Liver (tissue), 9 donors: ENCODE results near the gene EXOC4. TPM values are rescaled to one million over a fixed set of nuclear protein-coding genes. Genes with fewer than 3 reads are reported as not detected.

Source experiments
- DNase-seq: peaks from one replicate; pipeline ENCODE4 v3.0.0-alpha.2; 2017; ENCODE audit warnings: low spot score
- H3K27ac ChIP-seq, 2 donors: one replicate each; pipeline ENCODE4 v1.7.0; 2013; ENCODE audit warnings: inconsistent platforms in 2 of 2, low read length in 2 of 2, control low read depth in 1 of 2, low read depth in 1 of 2, mild to moderate bottlenecking in 1 of 2
- H3K27me3 ChIP-seq, 4 donors: one replicate each; pipeline versions ENCODE4 v1.6.1 to v1.7.0; 2013; ENCODE audit warnings: low read length in 3 of 4, inconsistent platforms in 1 of 4, mild to moderate bottlenecking in 1 of 4, moderate library complexity in 1 of 4; ENCODE audit not compliant: control insufficient read depth in 4 of 4, insufficient read depth in 4 of 4
- H3K36me3 ChIP-seq, 4 donors: one replicate each; pipeline versions ENCODE4 v1.6.1 to v1.7.0; 2013; ENCODE audit warnings: low read length in 3 of 4, mild to moderate bottlenecking in 3 of 4, low read depth in 1 of 4, moderate library complexity in 1 of 4; ENCODE audit not compliant: control insufficient read depth in 4 of 4, insufficient read depth in 3 of 4
- H3K4me1 ChIP-seq, 4 donors: one replicate each; pipeline versions ENCODE4 v1.6.1 to v1.7.0; 2013; ENCODE audit warnings: low read length in 3 of 4, mild to moderate bottlenecking in 3 of 4, moderate library complexity in 1 of 4; ENCODE audit not compliant: control insufficient read depth in 4 of 4, insufficient read depth in 4 of 4
- H3K4me3 ChIP-seq, 3 donors: one replicate each; pipeline versions ENCODE4 v1.6.1 to v1.7.0; 2013; ENCODE audit warnings: low read length in 3 of 3, control low read depth in 1 of 3, low read depth in 1 of 3, mild to moderate bottlenecking in 1 of 3
- H3K9ac ChIP-seq, 2 donors: one replicate each; pipeline ENCODE4 v1.7.0; 2013; ENCODE audit warnings: low read length in 2 of 2, mild to moderate bottlenecking in 2 of 2, moderate library complexity in 2 of 2, control low read depth in 1 of 2, low read depth in 1 of 2
- H3K9me3 ChIP-seq, 4 donors: one replicate each; pipeline versions ENCODE4 v1.6.1 to v1.7.0; 2013; ENCODE audit warnings: low read length in 3 of 4; ENCODE audit not compliant: control insufficient read depth in 4 of 4
- ATF3 ChIP-seq: IDR thresholded peaks from 2 replicates; pipeline ENCODE4 v1.6.1; 2016; ENCODE audit warnings: antibody characterized with exemption
- CTCF ChIP-seq: fragments of 150-350 bp; IDR thresholded peaks from 2 replicates; pipeline ENCODE4 v1.5.1; 2017; ENCODE audit warnings: improper control_type of control experiment, low read depth, low read length; ENCODE audit not compliant: missing input control
- EGR1 ChIP-seq, 2 donors: IDR thresholded peaks; 2 replicates each; pipeline ENCODE4 v1.6.1; 2016 to 2018; ENCODE audit warnings: antibody characterized with exemption in 2 of 2, low read depth in 2 of 2
- FOXA1 ChIP-seq: IDR thresholded peaks from 2 replicates; pipeline ENCODE4 v1.6.1; 2016; ENCODE audit warnings: antibody characterized with exemption
- FOXA2 ChIP-seq: IDR thresholded peaks from 2 replicates; pipeline ENCODE4 v1.6.1; 2016; ENCODE audit warnings: antibody characterized with exemption
- GABPA ChIP-seq, 2 donors: IDR thresholded peaks in 1 of 2; conservative IDR thresholded peaks in 1 of 2; 2 replicates each; pipeline ENCODE4 v1.6.1; 2016; ENCODE audit warnings: antibody characterized with exemption in 2 of 2, mild to moderate bottlenecking in 1 of 2, moderate library complexity in 1 of 2
- HNF4A ChIP-seq, 2 donors: conservative IDR thresholded peaks; 2 replicates each; pipeline ENCODE4 v1.6.1; 2016; ENCODE audit warnings: antibody characterized with exemption in 2 of 2, mild to moderate bottlenecking in 2 of 2
- HNF4G ChIP-seq: IDR thresholded peaks from 2 replicates; pipeline ENCODE4 v1.6.1; 2016; ENCODE audit warnings: antibody characterized with exemption
- JUND ChIP-seq, 2 donors: IDR thresholded peaks; 2 replicates each; pipeline ENCODE4 v1.6.1; 2016; ENCODE audit warnings: antibody characterized with exemption in 2 of 2
- MAX ChIP-seq: IDR thresholded peaks from 2 replicates; pipeline ENCODE4 v1.6.1; 2016; ENCODE audit warnings: antibody characterized with exemption
- RAD21 ChIP-seq, 2 donors: IDR thresholded peaks; 2 replicates each; pipeline ENCODE4 v1.6.1; 2016; ENCODE audit warnings: antibody characterized with exemption in 2 of 2, mild to moderate bottlenecking in 2 of 2
- REST ChIP-seq: IDR thresholded peaks from 2 replicates; pipeline ENCODE4 v1.6.1; 2016; ENCODE audit warnings: antibody characterized with exemption, mild to moderate bottlenecking
- RXRA ChIP-seq, 2 donors: IDR thresholded peaks; 2 replicates each; pipeline ENCODE4 v1.6.1; 2017 to 2018; ENCODE audit warnings: antibody characterized with exemption in 2 of 2, mild to moderate bottlenecking in 1 of 2
- SP1 ChIP-seq: IDR thresholded peaks from 2 replicates; pipeline ENCODE4 v1.6.1; 2018; ENCODE audit warnings: antibody characterized with exemption, mild to moderate bottlenecking
- TAF1 ChIP-seq: conservative IDR thresholded peaks from 2 replicates; pipeline ENCODE4 v1.6.1; 2016; ENCODE audit warnings: antibody characterized with exemption, mild to moderate bottlenecking
- WGBS: extraction: QIAGEN DNeasy Blood & Tissue Kit; methylation state at CpG from one replicate; pipeline ENCODE4 v1.1.7; 2013; 5-methylcytosine and 5-hydroxymethylcytosine counted together
- polyA plus RNA-seq, 2 donors: library from polyadenylated mRNA; stranded (reverse) in 1 of 2; unstranded in 1 of 2; fragments of 200-250 nt in 1 of 2; fragments of >200 nt in 1 of 2; fragmentation: Nextera tagmentation in 1 of 2; extraction: Ambion mirVana in 1 of 2; gene quantifications; one replicate each; pipeline versions ENCODE4 v1.2.1 to v1.2.3, GENCODE V29; 2013 to 2015
- total RNA-seq, 2 donors: library from RNA; depleted of rRNA; stranded (reverse); fragments of >200 nt; gene quantifications; one replicate each; pipeline ENCODE4 v1.2.3, GENCODE V29; 2014
- donor health status: healthy.
- donor health status: healthy.
- donor health status: healthy.
- donor health status: healthy.
- donor health status: healthy.

Gene EXOC4
- total and polyA plus RNA-seq, 4 donors = 9.5 to 55.9 (median 23.6) TPM

- TF ChIP-seq CTCF = no peak
These were observed 834.3 kb downstream of the EXOC4 start (continued) for GRCh38 chr7:134086998-134087735.

- no peaks in the 10 kb centered on the region for H3K36me3 ChIP-seq
- TF ChIP-seq EGR1 (IDR thresholded peaks at IDR 0.05; ENCODE audit: low read depth in 2 of 2) (no peak), SP1 (no peak), REST (no peak), RAD21 (IDR thresholded peaks at IDR 0.05) (no peak), ATF3 (no peak), TAF1 (no peak), FOXA1 (no peak), HNF4G (no peak), RXRA (IDR thresholded peaks at IDR 0.05) (no peak), JUND (IDR thresholded peaks at IDR 0.05) (no peak), GABPA (IDR thresholded peaks at IDR 0.05 in 1 of 2, conservative IDR thresholded peaks at IDR 0.05 in 1 of 2) (no peak), HNF4A (conservative IDR thresholded peaks at IDR 0.05) (no peak), MAX (no peak), FOXA2 (no peak)
These were observed 835.3 kb downstream of the EXOC4 start for GRCh38 chr7:134088199-134088598.

GRCh38 chr7:134089446-134089845 lies 836.6 kb downstream of the EXOC4 start:
- 80% methylated on average over 4 of the region's 4 CpGs for WGBS
- DNase-seq = no peak
- H3K9me3 ChIP-seq = peaks cover 0 to 3% (median under 1%) of the 10 kb centered on the region in 4 donors
- TF ChIP-seq FOXA2 (no peak), RXRA (IDR thresholded peaks at IDR 0.05) (no peak), REST (no peak), EGR1 (IDR thresholded peaks at IDR 0.05; ENCODE audit: low read depth in 2 of 2) (no peak), FOXA1 (no peak), CTCF (no peak), MAX (no peak)

More at GRCh38 chr7:134088199-134088598, 835.3 kb downstream of the EXOC4 start:
- Histone ChIP-seq H3K27me3 (no peaks in the 10 kb centered on the region), H3K9ac (no peak overlapping the region), H3K4me1 (no peaks in the 10 kb centered on the region), H3K9me3 (peaks cover 0 to 3% (median under 1%) of the 10 kb centered on the region in 4 donors), H3K27ac (no peak overlapping the region), H3K4me3 (no peak overlapping the region)
- no peak for DNase-seq

More at GRCh38 chr7:134089446-134089845, 836.6 kb downstream of the EXOC4 start:
- Histone ChIP-seq H3K27me3 (no peaks in the 10 kb centered on the region), H3K36me3 (no peaks in the 10 kb centered on the region), H3K4me1 (no peaks in the 10 kb centered on the region), H3K9ac (no peak overlapping the region), H3K27ac (no peak overlapping the region), H3K4me3 (no peak overlapping the region)
